Activated CD4-positive, alpha-beta memory T cell treated with anti-CD3 and anti-CD28 coated beads for 36 hours (primary cell): Measurements from ENCODE around the gene IAPP. TPM values are rescaled to one million over a fixed set of nuclear protein-coding genes. Genes with fewer than 3 reads are reported as not detected.

Experiments used
- CTCF ChIA-PET: fragments of 350-600 bp; sonication (Branson Sonifier 250); formaldehyde crosslinking; loops from one replicate; lab custom pipeline; 2021; ENCODE audit warnings: antibody characterized with exemption, inconsistent platforms; lab: Charles Lee
- POLR2A ChIA-PET: fragments of 350-600 bp; sonication (Branson Sonifier 250); formaldehyde crosslinking; loops from one replicate; lab custom pipeline; 2021; ENCODE audit warnings: antibody characterized with exemption; lab: Charles Lee
- DNase-seq: peaks from one replicate; pipeline ENCODE4 v3.0.0-alpha.2; 2020
- H3K27ac Mint-ChIP-seq: one replicate; pipeline ENCODE4 v1.8.0; 2021; ENCODE audit warnings: mixed read lengths
- H3K27me3 Mint-ChIP-seq: one replicate; pipeline ENCODE4 v1.8.0; 2021; ENCODE audit warnings: mixed read lengths
- H3K36me3 Mint-ChIP-seq: one replicate; pipeline ENCODE4 v1.8.0; 2021; ENCODE audit warnings: mixed read lengths
- H3K4me1 Mint-ChIP-seq: one replicate; pipeline ENCODE4 v1.8.0; 2021; ENCODE audit warnings: low read depth, mixed read lengths
- H3K4me3 Mint-ChIP-seq: one replicate; pipeline ENCODE4 v1.8.0; 2021; ENCODE audit warnings: mild to moderate bottlenecking, mixed read lengths
- H3K9me3 Mint-ChIP-seq: one replicate; pipeline ENCODE4 v1.8.0; 2021; ENCODE audit warnings: mixed read lengths
- intact Hi-C: fragments of 100-400 bp; cut with micrococcal nuclease; formaldehyde crosslinking; loops from one replicate; pipeline ENCODE4 v1.15.1; 2023
- total RNA-seq, 2 experiments: library from RNA; stranded (reverse); gene quantifications; one replicate each; pipeline ENCODE4 v1.2.3, GENCODE V29; 2021

The IAPP gene
- not detected for total RNA-seq

GRCh38 chr12:21372602-21373001 is at the start of gene IAPP:
Gene IAPP (plus strand): TSS chr12:21372902. CDS start chr12:21373352, 450 bp downstream.
- Mint-ChIP-seq H3K36me3 (no peaks in the 10 kb centered on the region), H3K4me3 (no peak within 1 kb of the TSS), H3K9me3 (no peaks in the 10 kb centered on the region), H3K27ac (no peak within 1 kb of the TSS), H3K27me3 (no peaks in the 10 kb centered on the region), H3K4me1 (peaks cover 4% of the 10 kb centered on the region)
- POLR2A ChIA-PET = no interaction called here
- intact Hi-C loops = no loop called here
- CTCF ChIA-PET = no interaction called here
- no peak for DNase-seq

GRCh38 chr12:21323736-21324135 is 49.0 kb upstream of the IAPP start:
- POLR2A ChIA-PET = no interaction called here
- no peaks in the 10 kb centered on the region for H3K4me1 Mint-ChIP-seq
- intact Hi-C loops = no loop called here
- peaks cover 21% of the 10 kb centered on the region for H3K9me3 Mint-ChIP-seq
- CTCF ChIA-PET = no interaction called here
- H3K27ac Mint-ChIP-seq = no peak overlapping the region
- H3K4me3 Mint-ChIP-seq = no peak overlapping the region
- H3K27me3 Mint-ChIP-seq = no peaks in the 10 kb centered on the region
- H3K36me3 Mint-ChIP-seq = peaks cover 7% of the 10 kb centered on the region
- DNase-seq = no peak

- Mint-ChIP-seq H3K9me3 (peaks cover 21% of the 10 kb centered on the region), H3K4me1 (no peaks in the 10 kb centered on the region), H3K27ac (no peak overlapping the region), H3K4me3 (no peak overlapping the region), H3K27me3 (no peaks in the 10 kb centered on the region), H3K36me3 (peaks cover 7% of the 10 kb centered on the region)
- no peak for DNase-seq
- CTCF ChIA-PET = no interaction called here
- intact Hi-C loops = no loop called here
- POLR2A ChIA-PET = no interaction called here
These were observed 48.2 kb upstream of the IAPP start for GRCh38 chr12:21324551-21324950.

DNA sequence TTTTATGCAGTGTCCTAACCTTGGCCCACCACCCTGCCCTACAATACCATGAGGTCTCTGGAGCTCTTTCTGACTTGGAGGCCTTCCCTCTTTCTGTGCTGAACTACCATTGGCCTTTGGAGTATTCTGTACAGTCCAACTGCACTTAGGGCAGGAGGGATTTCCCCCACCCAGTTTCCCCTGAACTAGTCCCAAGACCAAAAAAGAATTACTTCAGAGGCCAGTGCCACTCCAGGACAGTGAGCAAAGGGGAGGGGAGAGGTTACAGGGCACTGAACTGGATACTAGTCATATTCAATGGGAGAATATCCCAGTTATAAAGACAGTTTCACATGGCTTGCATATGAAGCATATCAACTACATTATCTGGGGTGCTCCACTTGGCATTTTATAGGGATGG is 44.1 kb upstream of the IAPP start:
- CTCF ChIA-PET = no interaction called here
- DNase-seq = no peak
- Mint-ChIP-seq H3K9me3 (peaks cover 29% of the 10 kb centered on the region), H3K27ac (no peak overlapping the region), H3K27me3 (peaks cover 1% of the 10 kb centered on the region), H3K36me3 (peaks cover 7% of the 10 kb centered on the region), H3K4me3 (no peak overlapping the region), H3K4me1 (no peaks in the 10 kb centered on the region)
- POLR2A ChIA-PET = no interaction called here
- intact Hi-C loops = no loop called here

DNA sequence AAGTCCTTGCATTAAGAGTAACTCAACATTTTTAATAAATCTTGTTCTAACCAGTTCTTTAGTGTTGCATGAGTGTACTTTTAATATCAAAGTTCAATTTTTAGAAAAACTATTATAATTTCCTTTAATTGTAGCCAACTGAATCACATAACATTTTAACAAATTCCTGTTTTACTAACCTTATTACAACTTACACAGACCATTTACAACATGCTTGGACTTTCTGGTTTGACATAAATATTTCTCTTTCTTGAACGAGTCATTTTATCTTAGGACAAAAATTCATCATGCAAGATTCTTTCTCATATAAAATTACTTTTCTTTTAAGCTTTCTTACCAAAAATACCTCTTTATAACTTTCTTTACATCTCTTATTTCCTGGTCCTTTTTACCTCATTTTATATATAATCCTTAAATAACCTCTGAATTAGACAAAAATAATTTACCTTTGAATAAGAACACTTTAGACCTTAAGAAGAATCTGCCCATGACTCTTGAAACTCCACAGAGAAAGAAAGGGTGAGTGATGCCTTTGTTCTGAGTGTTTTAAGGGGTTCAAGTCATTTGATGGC is 41.9 kb upstream of the IAPP start:
- CTCF ChIA-PET = no interaction called here
- H3K36me3 Mint-ChIP-seq = peaks cover 7% of the 10 kb centered on the region

GRCh38 chr12:21334771-21335325 is 37.9 kb upstream of the IAPP start, which contains the start of gene SLCO1A2:
Gene SLCO1A2 (minus strand): TSS chr12:21334917. CDS start chr12:21334647, 270 bp downstream.
- Mint-ChIP-seq H3K9me3 (peaks cover 8% of the 10 kb centered on the region), H3K27me3 (peaks cover 1% of the 10 kb centered on the region), H3K4me3 (no peak within 1 kb of the TSS), H3K36me3 (no peaks in the 10 kb centered on the region), H3K27ac (no peak within 1 kb of the TSS), H3K4me1 (no peaks in the 10 kb centered on the region)
- no peak for DNase-seq
- POLR2A ChIA-PET = no interaction called here
- intact Hi-C loops = no loop called here
- CTCF ChIA-PET = no interaction called here

More for the DNA sequence above, 41.9 kb upstream of the IAPP start:
- Mint-ChIP-seq H3K4me1 (no peaks in the 10 kb centered on the region), H3K9me3 (peaks cover 27% of the 10 kb centered on the region), H3K27me3 (peaks cover 1% of the 10 kb centered on the region), H3K4me3 (no peak overlapping the region), H3K27ac (no peak overlapping the region)
- intact Hi-C loops = no loop called here
- POLR2A ChIA-PET = no interaction called here
- DNase-seq = no peak

- H3K4me3 Mint-ChIP-seq = no peak overlapping the region
- intact Hi-C loops = no loop called here
These were observed 36.0 kb upstream of the IAPP start for GRCh38 chr12:21336656-21337055.

GRCh38 chr12:21337453-21337852 is 35.2 kb upstream of the IAPP start:
- H3K4me3 Mint-ChIP-seq = no peak overlapping the region
- ChIA-PET POLR2A (no interaction called here), CTCF (no interaction called here)
- no peak for DNase-seq
- no peaks in the 10 kb centered on the region for H3K36me3 Mint-ChIP-seq
- no peaks in the 10 kb centered on the region for H3K9me3 Mint-ChIP-seq
- no peaks in the 10 kb centered on the region for H3K4me1 Mint-ChIP-seq
- intact Hi-C loops = no loop called here
- no peaks in the 10 kb centered on the region for H3K27me3 Mint-ChIP-seq
- no peak overlapping the region for H3K27ac Mint-ChIP-seq

More at GRCh38 chr12:21336656-21337055, 36.0 kb upstream of the IAPP start:
- peaks cover 1% of the 10 kb centered on the region for H3K27me3 Mint-ChIP-seq
- CTCF ChIA-PET = no interaction called here
- DNase-seq = no peak
- no peak overlapping the region for H3K27ac Mint-ChIP-seq
- POLR2A ChIA-PET = no interaction called here
- no peaks in the 10 kb centered on the region for H3K4me1 Mint-ChIP-seq
- H3K36me3 Mint-ChIP-seq = no peaks in the 10 kb centered on the region
- no peaks in the 10 kb centered on the region for H3K9me3 Mint-ChIP-seq

DNA sequence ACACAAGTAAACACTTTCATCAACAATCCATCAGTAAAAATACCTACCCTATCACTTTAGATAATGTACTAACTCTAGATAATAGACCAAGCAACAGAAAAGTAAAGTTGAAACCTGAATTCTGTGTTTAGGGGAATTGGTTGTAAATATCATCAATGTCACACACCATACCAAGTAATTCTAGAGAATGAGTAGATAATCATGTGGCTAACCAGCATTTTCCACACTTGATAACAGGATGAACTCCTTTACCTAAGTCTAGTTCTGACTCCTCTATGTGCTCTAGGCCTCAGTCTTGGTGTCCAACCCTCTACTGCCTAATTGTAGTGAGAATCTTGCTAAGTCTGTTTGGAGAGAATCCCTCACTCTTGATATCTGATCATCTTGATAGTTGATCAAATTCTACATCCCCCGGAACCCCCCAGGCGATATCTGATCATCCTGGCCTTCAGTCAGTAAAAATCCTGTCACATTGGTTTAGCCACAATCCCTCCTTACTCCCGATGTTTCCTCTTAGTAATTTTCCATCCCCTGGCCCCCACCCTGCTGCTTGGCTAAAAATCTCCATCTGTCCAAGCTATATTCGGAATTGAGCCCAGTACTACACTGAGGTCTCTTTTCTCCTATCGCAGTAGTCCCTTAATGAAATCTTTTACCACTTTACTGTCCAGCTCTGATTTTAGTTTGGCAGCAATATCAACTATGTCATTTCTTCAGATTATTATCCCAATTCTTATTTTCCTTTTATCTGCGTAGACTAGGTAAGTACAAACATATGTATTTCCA is 34.5 kb upstream of the IAPP start:
- no peaks in the 10 kb centered on the region for H3K27me3 Mint-ChIP-seq
- intact Hi-C loops = no loop called here
- no peaks in the 10 kb centered on the region for H3K4me1 Mint-ChIP-seq
- H3K4me3 Mint-ChIP-seq = no peak overlapping the region
- POLR2A ChIA-PET = no interaction called here
- H3K27ac Mint-ChIP-seq = no peak overlapping the region
- no peak for DNase-seq
- CTCF ChIA-PET = no interaction called here
- no peaks in the 10 kb centered on the region for H3K9me3 Mint-ChIP-seq
- no peaks in the 10 kb centered on the region for H3K36me3 Mint-ChIP-seq

GRCh38 chr12:21339921-21340320 is 32.8 kb upstream of the IAPP start:
- Mint-ChIP-seq H3K27me3 (no peaks in the 10 kb centered on the region), H3K4me3 (no peak overlapping the region), H3K36me3 (no peaks in the 10 kb centered on the region), H3K27ac (no peak overlapping the region), H3K9me3 (no peaks in the 10 kb centered on the region), H3K4me1 (no peaks in the 10 kb centered on the region)
- no peak for DNase-seq
- CTCF ChIA-PET = no interaction called here
- intact Hi-C loops = no loop called here
- POLR2A ChIA-PET = no interaction called here

- Mint-ChIP-seq H3K36me3 (no peaks in the 10 kb centered on the region), H3K4me3 (no peak overlapping the region), H3K9me3 (no peaks in the 10 kb centered on the region), H3K27me3 (no peaks in the 10 kb centered on the region), H3K4me1 (no peaks in the 10 kb centered on the region), H3K27ac (no peak overlapping the region)
- DNase-seq = no peak
- intact Hi-C loops = no loop called here
- ChIA-PET CTCF (no interaction called here), POLR2A (no interaction called here)
These were observed 32.3 kb upstream of the IAPP start for GRCh38 chr12:21340403-21340802.

DNA sequence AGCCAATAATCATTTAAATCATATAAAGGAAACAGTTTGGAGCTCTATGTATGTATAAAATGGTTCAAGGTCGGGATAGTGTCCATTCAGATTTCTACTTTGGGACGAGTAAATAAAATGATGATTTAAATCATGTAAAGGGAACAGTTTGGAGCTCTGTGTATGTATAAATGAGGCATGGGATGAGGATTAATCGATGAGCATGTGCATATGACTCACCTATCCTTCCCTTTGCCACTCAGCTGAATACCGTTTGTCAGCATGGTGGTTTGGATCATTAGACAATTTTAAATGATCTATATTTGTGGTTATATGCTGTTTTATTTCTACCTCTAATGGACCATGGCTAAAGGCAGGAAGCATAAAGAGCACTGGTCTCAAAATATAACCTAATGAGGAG is 30.9 kb upstream of the IAPP start:
- intact Hi-C loops = no loop called here
- Mint-ChIP-seq H3K27me3 (peaks cover 2% of the 10 kb centered on the region), H3K36me3 (no peaks in the 10 kb centered on the region), H3K4me3 (no peak overlapping the region), H3K27ac (no peak overlapping the region), H3K4me1 (no peaks in the 10 kb centered on the region), H3K9me3 (no peaks in the 10 kb centered on the region)
- POLR2A ChIA-PET = no interaction called here
- CTCF ChIA-PET = interaction anchor here (0.6 kb wide), 1 partner anchor 1249 kb away, joined by 3 read pairs; no protein-coding TSS in a partner anchor
- no peak for DNase-seq
